ENCODE results near the gene TMBIM4.

DNA sequence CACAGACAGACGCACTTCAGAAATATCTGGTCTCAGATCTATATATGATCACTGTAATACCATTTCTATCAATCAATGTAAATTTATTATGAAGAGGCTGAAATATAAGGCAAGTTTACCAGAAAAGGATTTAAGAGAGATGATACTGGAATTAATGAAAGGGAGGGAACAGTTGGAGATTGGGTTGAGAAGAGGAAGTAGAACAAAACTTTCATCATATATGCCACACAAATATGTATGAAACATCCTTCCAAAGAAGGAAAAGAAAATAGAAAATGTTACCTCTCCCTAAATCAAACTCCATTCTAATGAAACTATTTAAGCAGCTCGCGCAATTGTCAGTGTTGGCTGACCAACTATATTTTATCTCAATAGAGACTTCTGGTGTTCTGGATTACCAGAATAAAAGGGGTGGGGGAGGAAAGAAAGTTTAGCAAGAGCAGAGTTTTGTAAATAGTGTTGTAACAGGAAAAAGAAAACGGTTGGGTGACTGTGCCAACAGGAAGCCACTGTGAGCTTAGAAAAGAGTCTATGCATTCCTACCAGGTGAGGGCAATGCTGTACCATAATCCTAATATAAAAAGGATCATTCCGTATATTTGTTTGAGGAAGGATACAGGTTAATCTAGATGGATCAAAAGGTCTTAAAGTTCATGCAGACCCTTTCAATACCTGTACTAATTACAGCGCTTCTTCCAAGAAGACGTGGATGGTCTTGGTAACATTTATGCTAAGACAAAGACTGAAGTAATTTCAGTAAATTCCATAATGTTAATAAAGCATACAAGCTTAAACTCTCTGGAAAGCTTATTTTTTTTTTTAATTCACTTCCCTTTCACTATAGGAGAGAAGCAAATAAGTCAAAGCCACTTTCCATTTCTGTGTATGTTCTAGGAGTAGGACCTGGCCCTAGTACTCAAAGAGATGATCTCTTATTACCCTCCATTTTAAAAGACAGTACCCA lies 24.7 kb downstream of the TMBIM4 start:
- TF ChIP-seq, protein P1, sequence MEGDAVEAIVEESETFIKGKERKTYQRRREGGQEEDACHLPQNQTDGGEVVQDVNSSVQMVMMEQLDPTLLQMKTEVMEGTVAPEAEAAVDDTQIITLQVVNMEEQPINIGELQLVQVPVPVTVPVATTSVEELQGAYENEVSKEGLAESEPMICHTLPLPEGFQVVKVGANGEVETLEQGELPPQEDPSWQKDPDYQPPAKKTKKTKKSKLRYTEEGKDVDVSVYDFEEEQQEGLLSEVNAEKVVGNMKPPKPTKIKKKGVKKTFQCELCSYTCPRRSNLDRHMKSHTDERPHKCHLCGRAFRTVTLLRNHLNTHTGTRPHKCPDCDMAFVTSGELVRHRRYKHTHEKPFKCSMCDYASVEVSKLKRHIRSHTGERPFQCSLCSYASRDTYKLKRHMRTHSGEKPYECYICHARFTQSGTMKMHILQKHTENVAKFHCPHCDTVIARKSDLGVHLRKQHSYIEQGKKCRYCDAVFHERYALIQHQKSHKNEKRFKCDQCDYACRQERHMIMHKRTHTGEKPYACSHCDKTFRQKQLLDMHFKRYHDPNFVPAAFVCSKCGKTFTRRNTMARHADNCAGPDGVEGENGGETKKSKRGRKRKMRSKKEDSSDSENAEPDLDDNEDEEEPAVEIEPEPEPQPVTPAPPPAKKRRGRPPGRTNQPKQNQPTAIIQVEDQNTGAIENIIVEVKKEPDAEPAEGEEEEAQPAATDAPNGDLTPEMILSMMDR (IDR thresholded peaks at IDR 0.05) = no peak
- TF ChIP-seq POLR2A (IDR thresholded peaks at IDR 0.05) = no peak

Measured in lower leg skin (tissue), 3 donors.